GM18505 (cell line): Measurements from ENCODE around the gene OR2F1.
"Not testable (repeated sequence)": the region's sequence is repeated elsewhere in the genome, so short reads cannot be mapped to it uniquely, and the experiment has no call there.

Source experiments
- ATAC-seq: cut with Tn5 transposase; IDR thresholded peaks from one replicate; pipeline ENCODE4 v1.9.1; 2021; ENCODE audit not compliant: unreplicated experiment
- POLR2A ChIP-seq: IDR thresholded peaks from 4 replicates; pipeline ENCODE4 v1.6.1; 2011; ENCODE audit warnings: borderline replicate concordance; ENCODE audit not compliant: insufficient read depth, insufficient read length; ENCODE audit errors: extremely low read depth

OR2F1 gene

GRCh38 chr7:144006029-144006691, 51.5 kb downstream of the OR2F1 start:
- TF ChIP-seq POLR2A: no peak
- ATAC-seq: no peak

GRCh38 chr7:144006692-144007042, 52.0 kb downstream of the OR2F1 start:
- no peak for ATAC-seq
- no peak for TF ChIP-seq POLR2A

- no peak for ATAC-seq
- no peak for TF ChIP-seq POLR2A
Measured at GRCh38 chr7:144009361-144009760, 54.7 kb downstream of the OR2F1 start.

GRCh38 chr7:144010061-144010460, 55.4 kb downstream of the OR2F1 start:
- ATAC-seq: not testable (repeated sequence)

GRCh38 chr7:144010821-144011220, 56.2 kb downstream of the OR2F1 start:
- ATAC-seq: not testable (repeated sequence)

- no peak for TF ChIP-seq POLR2A
- no peak for ATAC-seq
Measured at GRCh38 chr7:144011458-144012230, 57.0 kb downstream of the OR2F1 start.
